Smooth muscle cell (in vitro differentiated cells): ENCODE measurements around the gene AADACL2. TPM values are rescaled to one million over a fixed set of nuclear protein-coding genes. Genes with fewer than 3 reads are reported as not detected.

Experiments used
- DNase-seq: peaks from one replicate; lab custom pipeline; 2025; ENCODE audit not compliant: unreplicated experiment; lab: John Stamatoyannopoulos, UW
- H2AFZ ChIP-seq: fragments of 200-600 bp; sonication (generic); 2 replicates; pipeline ENCODE4 v1.6.0; 2016; ENCODE audit warnings: antibody characterized with exemption, low read depth, mild to moderate bottlenecking
- H3F3A ChIP-seq: fragments of 200-600 bp; sonication (generic); 2 replicates; pipeline ENCODE4 v1.6.0; 2017; ENCODE audit warnings: antibody characterized with exemption, low read depth
- H3K27ac ChIP-seq: fragments of 200-600 bp; sonication (generic); 2 replicates; pipeline ENCODE4 v1.5.1; 2016; ENCODE audit warnings: low read depth, mild to moderate bottlenecking
- H3K27me3 ChIP-seq: fragments of 200-600 bp; sonication (generic); 2 replicates; pipeline ENCODE4 v1.6.1; 2016; ENCODE audit warnings: low read depth, mild to moderate bottlenecking
- H3K36me3 ChIP-seq: fragments of 200-600 bp; sonication (generic); 2 replicates; pipeline ENCODE4 v1.5.1; 2016; ENCODE audit warnings: low read depth
- H3K4me1 ChIP-seq: fragments of 200-600 bp; sonication (generic); 2 replicates; pipeline ENCODE4 v1.5.1; 2016; ENCODE audit warnings: low read depth
- H3K4me2 ChIP-seq: fragments of 200-600 bp; sonication (generic); 2 replicates; pipeline ENCODE4 v1.6.0; 2016; ENCODE audit warnings: mild to moderate bottlenecking
- H3K4me3 ChIP-seq: fragments of 200-600 bp; sonication (generic); 2 replicates; pipeline ENCODE4 v1.5.1; 2016; ENCODE audit warnings: mild to moderate bottlenecking
- H3K79me2 ChIP-seq: fragments of 200-600 bp; sonication (generic); 2 replicates; pipeline ENCODE4 v1.6.0; 2016; ENCODE audit warnings: low read depth, mild to moderate bottlenecking
- H3K9ac ChIP-seq: fragments of 200-600 bp; sonication (generic); 2 replicates; pipeline ENCODE4 v1.6.0; 2016; ENCODE audit warnings: low read depth
- H3K9me3 ChIP-seq: fragments of 200-600 bp; sonication (generic); replicated peaks from 2 replicates; pipeline ENCODE4 v1.5.1; 2016; ENCODE audit warnings: low read depth
- H4K20me1 ChIP-seq: fragments of 200-600 bp; sonication (generic); 2 replicates; pipeline ENCODE4 v1.6.0; 2016; ENCODE audit warnings: low read depth
- WGBS: methylation state at CpG from one replicate; pipeline ENCODE4 v1.1.7; 2016; ENCODE audit warnings: low lambda C conversion rate; 5-methylcytosine and 5-hydroxymethylcytosine counted together
- polyA plus RNA-seq: library from polyadenylated mRNA; unstranded; fragments of >200 nt; fragmentation: Nextera tagmentation; extraction: Ambion mirVana; gene quantifications from 2 replicates; pipeline ENCODE4 v1.2.1, GENCODE V29; 2016
- total RNA-seq: library from RNA; depleted of rRNA; stranded (reverse); fragments of >200 nt; gene quantifications from 2 replicates; pipeline ENCODE4 v1.2.3, GENCODE V29; 2014
- TF ChIP-seq, protein P1 (sequence below): fragments of 200-600 bp; sonication (generic); IDR thresholded peaks from 2 replicates; pipeline ENCODE4 v1.5.1; 2017; ENCODE audit warnings: borderline replicate concordance, mild to moderate bottlenecking, antibody characterized with exemption; ENCODE audit not compliant: insufficient read depth, poor library complexity, severe bottlenecking

AADACL2 gene
- total and polyA plus RNA-seq, 2 experiments from 2014 or later: not detected

DNA sequence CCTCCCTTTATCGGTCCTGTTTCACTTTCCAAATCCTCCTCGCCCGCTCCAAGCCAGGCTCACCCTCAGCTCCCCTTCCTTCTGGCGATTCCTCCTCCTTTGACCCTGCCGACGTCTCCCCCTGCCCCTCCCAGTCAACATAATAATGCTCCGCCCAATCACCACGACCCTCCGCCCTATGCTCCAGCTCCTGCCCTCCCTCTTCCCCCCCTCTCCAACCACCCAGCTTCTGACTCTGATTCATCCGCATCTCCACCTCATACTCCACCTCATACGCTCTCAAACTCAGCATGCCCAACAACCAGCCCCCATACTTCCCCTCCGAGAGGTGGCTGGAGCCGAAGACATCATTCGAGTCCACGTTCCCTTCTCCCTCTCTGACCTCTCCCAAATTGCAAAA lies 73.1 kb downstream of the AADACL2 start:
- no peak overlapping the region for H2AFZ ChIP-seq
- WGBS: 98% methylated on average over 6 of the region's 15 CpGs
- no peak overlapping the region for H3K4me2 ChIP-seq
- H3K27me3 ChIP-seq: no peaks in the 10 kb centered on the region
- H4K20me1 ChIP-seq: no peaks in the 10 kb centered on the region
- H3K4me3 ChIP-seq: no peak overlapping the region
- H3K27ac ChIP-seq: no peak overlapping the region
- H3K9ac ChIP-seq: no peak overlapping the region
- H3K4me1 ChIP-seq: no peaks in the 10 kb centered on the region
- H3F3A ChIP-seq: no peaks in the 10 kb centered on the region
- H3K79me2 ChIP-seq: no peaks in the 10 kb centered on the region
- no peaks in the 10 kb centered on the region for H3K9me3 ChIP-seq
- no peaks in the 10 kb centered on the region for H3K36me3 ChIP-seq
- DNase-seq: no peak
- TF ChIP-seq, protein P1, sequence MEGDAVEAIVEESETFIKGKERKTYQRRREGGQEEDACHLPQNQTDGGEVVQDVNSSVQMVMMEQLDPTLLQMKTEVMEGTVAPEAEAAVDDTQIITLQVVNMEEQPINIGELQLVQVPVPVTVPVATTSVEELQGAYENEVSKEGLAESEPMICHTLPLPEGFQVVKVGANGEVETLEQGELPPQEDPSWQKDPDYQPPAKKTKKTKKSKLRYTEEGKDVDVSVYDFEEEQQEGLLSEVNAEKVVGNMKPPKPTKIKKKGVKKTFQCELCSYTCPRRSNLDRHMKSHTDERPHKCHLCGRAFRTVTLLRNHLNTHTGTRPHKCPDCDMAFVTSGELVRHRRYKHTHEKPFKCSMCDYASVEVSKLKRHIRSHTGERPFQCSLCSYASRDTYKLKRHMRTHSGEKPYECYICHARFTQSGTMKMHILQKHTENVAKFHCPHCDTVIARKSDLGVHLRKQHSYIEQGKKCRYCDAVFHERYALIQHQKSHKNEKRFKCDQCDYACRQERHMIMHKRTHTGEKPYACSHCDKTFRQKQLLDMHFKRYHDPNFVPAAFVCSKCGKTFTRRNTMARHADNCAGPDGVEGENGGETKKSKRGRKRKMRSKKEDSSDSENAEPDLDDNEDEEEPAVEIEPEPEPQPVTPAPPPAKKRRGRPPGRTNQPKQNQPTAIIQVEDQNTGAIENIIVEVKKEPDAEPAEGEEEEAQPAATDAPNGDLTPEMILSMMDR: no peak

Other genes with a start within 250 kb of the AADACL2 start
- gene AADAC, start 80.2 kb downstream of the AADACL2 start, total RNA-seq: 0.54 and 0.58 TPM in 2 replicates
- 0.67 TPM in 1 of 2 replicates, not detected in the other for gene AADAC, start 80.2 kb downstream of the AADACL2 start, polyA plus RNA-seq
- gene SUCNR1, start 139.7 kb downstream of the AADACL2 start, total RNA-seq: not detected in 2 replicates
- not detected in 2 replicates for gene SUCNR1, start 139.7 kb downstream of the AADACL2 start, polyA plus RNA-seq